NCI-H1417 (cell line): Measurements from ENCODE around the gene LDHD.
A peak's percentile ranks its signal among the peaks of the same experiment; 100 is the strongest.

Experiments
- DNase-seq, 3 experiments: peaks; one replicate each; lab custom pipeline; 2025; lab: John Stamatoyannopoulos, UW

Gene LDHD

GRCh38 chr16:75081179-75081859 lies 35.3 kb downstream of the LDHD start:
- no peak for DNase-seq

- DNase-seq = no peak
Observed at GRCh38 chr16:75080205-75081029, 36.2 kb downstream of the LDHD start.

GRCh38 chr16:75079346-75079926 lies 37.1 kb downstream of the LDHD start:
- DNase-seq = no peak

GRCh38 chr16:75078886-75079285 lies 37.7 kb downstream of the LDHD start:
- no peak for DNase-seq

- DNase-seq = no peak
Observed at GRCh38 chr16:75075688-75076268, 40.8 kb downstream of the LDHD start.

- no peak for DNase-seq
Observed at GRCh38 chr16:75074920-75075687, 41.5 kb downstream of the LDHD start.

GRCh38 chr16:75074304-75074793 lies 42.2 kb downstream of the LDHD start:
- DNase-seq = no peak

- no peak for DNase-seq
Observed at GRCh38 chr16:75073545-75074303, 42.9 kb downstream of the LDHD start.

- DNase-seq = no peak
Observed at GRCh38 chr16:75072239-75072947, 44.2 kb downstream of the LDHD start.

- DNase-seq = no peak
Observed at GRCh38 chr16:75071621-75072020, 45.0 kb downstream of the LDHD start.

- no peak for DNase-seq
Observed at GRCh38 chr16:75070012-75070841, 46.4 kb downstream of the LDHD start.

- DNase-seq = no peak
Observed at GRCh38 chr16:75068085-75069031, 48.2 kb downstream of the LDHD start.

- no peak for DNase-seq
Observed at GRCh38 chr16:75066861-75067447, 49.6 kb downstream of the LDHD start.

GRCh38 chr16:75065521-75066149 lies 50.9 kb downstream of the LDHD start:
- DNase-seq = peak in 1 of 3 experiments; percentile 13

- no peak for DNase-seq
Observed at GRCh38 chr16:75065149-75065505, 51.5 kb downstream of the LDHD start.

GRCh38 chr16:75064403-75065148 lies 52.0 kb downstream of the LDHD start:
- DNase-seq = peak in 1 of 3 experiments; percentile 59
